ENCODE data around the gene DISP2. TPM values are rescaled to one million over a fixed set of nuclear protein-coding genes. Genes with fewer than 3 reads are reported as not detected.

DISP2 gene
- total RNA-seq, 1 donor from 2014 or later: 0.76 TPM

- H3K9me3 Mint-ChIP-seq: no peaks in the 10 kb centered on the region
- H3K4me3 Mint-ChIP-seq: no peak overlapping the region
- H3K4me1 Mint-ChIP-seq: peaks cover 2% of the 10 kb centered on the region
- H3K27ac Mint-ChIP-seq: no peak overlapping the region
- H3K27me3 Mint-ChIP-seq (ENCODE audit: low read depth): peaks cover 72% of the 10 kb centered on the region
- no peak for DNase-seq (ENCODE audit: low spot score in 2 of 2, unreplicated experiment in 2 of 2)
- no peaks in the 10 kb centered on the region for H3K36me3 Mint-ChIP-seq
- TF ChIP-seq, protein P1, sequence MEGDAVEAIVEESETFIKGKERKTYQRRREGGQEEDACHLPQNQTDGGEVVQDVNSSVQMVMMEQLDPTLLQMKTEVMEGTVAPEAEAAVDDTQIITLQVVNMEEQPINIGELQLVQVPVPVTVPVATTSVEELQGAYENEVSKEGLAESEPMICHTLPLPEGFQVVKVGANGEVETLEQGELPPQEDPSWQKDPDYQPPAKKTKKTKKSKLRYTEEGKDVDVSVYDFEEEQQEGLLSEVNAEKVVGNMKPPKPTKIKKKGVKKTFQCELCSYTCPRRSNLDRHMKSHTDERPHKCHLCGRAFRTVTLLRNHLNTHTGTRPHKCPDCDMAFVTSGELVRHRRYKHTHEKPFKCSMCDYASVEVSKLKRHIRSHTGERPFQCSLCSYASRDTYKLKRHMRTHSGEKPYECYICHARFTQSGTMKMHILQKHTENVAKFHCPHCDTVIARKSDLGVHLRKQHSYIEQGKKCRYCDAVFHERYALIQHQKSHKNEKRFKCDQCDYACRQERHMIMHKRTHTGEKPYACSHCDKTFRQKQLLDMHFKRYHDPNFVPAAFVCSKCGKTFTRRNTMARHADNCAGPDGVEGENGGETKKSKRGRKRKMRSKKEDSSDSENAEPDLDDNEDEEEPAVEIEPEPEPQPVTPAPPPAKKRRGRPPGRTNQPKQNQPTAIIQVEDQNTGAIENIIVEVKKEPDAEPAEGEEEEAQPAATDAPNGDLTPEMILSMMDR (IDR thresholded peaks at IDR 0.05; ENCODE audit: unreplicated experiment): no peak
Observed at GRCh38 chr15:40364251-40364650, 6.2 kb downstream of the DISP2 start.

GRCh38 chr15:40365016-40365415, 7.0 kb downstream of the DISP2 start:
- no peak for DNase-seq (ENCODE audit: low spot score in 2 of 2, unreplicated experiment in 2 of 2)
- Mint-ChIP-seq H3K27ac (no peak overlapping the region), H3K36me3 (no peaks in the 10 kb centered on the region), H3K9me3 (no peaks in the 10 kb centered on the region), H3K4me1 (peaks cover 2% of the 10 kb centered on the region), H3K4me3 (no peak overlapping the region), H3K27me3 (ENCODE audit: low read depth) (peaks cover 68% of the 10 kb centered on the region)
- TF ChIP-seq, protein P1 (IDR thresholded peaks at IDR 0.05; ENCODE audit: unreplicated experiment): no peak

DNA sequence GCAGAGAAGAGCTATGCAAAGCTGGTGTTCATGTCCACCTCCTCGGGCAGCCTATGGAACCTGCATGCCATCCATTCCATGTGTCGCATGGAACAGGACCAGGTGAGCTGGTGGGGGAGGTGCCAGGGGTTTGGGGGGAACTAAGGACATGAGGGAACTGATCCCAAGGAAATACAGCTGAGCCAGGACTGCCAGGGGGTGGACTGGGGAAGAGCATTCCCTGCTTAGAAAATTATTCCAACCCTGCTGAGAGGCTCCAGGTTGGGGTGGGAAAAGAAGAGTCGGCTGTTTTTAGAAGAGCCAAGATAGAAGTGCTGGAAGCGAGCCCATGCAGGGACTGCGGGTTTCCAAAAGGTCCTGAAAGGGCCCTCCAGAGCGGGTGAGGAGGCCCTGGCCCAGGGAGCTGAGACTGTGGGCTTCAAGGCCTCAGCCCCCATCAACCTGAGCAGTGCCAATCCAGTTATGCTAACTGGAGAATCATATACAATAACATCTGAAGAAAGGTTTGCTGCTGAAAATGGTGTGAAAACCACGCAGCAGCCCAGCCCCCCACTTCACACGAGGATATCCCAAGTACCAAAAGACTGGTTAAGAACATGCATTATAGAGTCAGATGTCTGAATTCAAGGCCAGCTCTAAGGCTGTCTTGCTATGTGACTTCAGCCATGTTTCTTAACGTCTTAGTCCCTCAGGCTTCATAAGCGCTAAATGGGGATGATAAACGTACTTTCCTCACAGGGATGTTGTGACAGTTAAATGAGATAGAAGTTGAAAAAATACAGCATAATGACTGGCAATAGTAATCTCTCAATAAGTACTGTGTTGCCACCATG, 7.8 kb downstream of the DISP2 start:
- no peak for DNase-seq (ENCODE audit: low spot score in 2 of 2, unreplicated experiment in 2 of 2)
- Mint-ChIP-seq H3K4me3 (no peak overlapping the region), H3K4me1 (peaks cover 2% of the 10 kb centered on the region), H3K9me3 (no peaks in the 10 kb centered on the region), H3K36me3 (no peaks in the 10 kb centered on the region), H3K27me3 (ENCODE audit: low read depth) (peaks cover 62% of the 10 kb centered on the region), H3K27ac (no peak overlapping the region)
- TF ChIP-seq, protein P1 (IDR thresholded peaks at IDR 0.05; ENCODE audit: unreplicated experiment): no peak

DNA sequence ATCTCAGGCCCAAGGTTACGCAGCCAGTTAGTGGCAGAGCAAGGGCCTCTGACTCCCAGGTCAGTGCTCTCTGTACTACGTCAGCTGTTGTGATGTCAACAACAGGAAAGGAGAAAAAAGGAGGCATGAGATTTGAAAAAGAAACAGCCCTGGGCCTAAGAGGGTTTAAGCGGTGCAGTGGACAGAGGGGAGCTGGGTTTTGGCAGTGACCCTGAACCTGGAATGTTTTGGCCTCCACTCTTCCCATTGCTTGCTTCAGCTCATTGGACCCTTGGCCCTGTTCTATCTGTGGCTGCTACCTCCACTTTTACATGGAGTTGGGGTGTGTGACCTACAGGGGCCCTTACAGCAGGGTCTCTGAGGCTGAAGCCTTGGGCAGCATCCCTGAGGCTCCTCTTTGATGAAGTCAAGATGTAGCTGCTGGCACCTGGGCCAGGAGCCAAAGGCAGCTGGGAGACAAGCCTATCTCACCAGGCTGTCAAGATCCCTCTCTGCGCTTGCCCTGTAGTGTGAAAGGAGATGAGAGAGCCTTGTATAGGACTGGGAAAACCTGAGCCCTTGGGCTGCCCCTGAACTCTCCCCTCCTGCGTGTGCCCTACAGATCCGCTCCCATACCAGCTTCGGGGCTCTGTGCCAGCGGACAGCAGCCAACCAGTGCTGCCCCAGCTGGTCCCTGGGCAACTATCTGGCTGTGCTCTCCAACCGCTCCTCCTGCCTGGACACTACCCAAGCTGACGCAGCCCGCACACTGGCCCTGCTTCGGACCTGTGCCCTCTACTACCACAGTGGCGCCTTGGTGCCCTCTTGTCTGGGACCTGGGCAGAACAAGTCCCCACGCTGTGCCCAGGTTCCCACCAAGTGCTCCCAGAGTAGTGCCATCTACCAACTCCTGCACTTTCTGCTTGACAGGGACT, 8.7 kb downstream of the DISP2 start:
- TF ChIP-seq, protein P1 (IDR thresholded peaks at IDR 0.05; ENCODE audit: unreplicated experiment): no peak
- H3K4me1 Mint-ChIP-seq: peaks cover 2% of the 10 kb centered on the region
- no peaks in the 10 kb centered on the region for H3K36me3 Mint-ChIP-seq
- H3K9me3 Mint-ChIP-seq: no peaks in the 10 kb centered on the region
- no peak overlapping the region for H3K27ac Mint-ChIP-seq
- no peak for DNase-seq (ENCODE audit: low spot score in 2 of 2, unreplicated experiment in 2 of 2)
- peaks cover 56% of the 10 kb centered on the region for H3K27me3 Mint-ChIP-seq (ENCODE audit: low read depth)
- no peak overlapping the region for H3K4me3 Mint-ChIP-seq

DNA sequence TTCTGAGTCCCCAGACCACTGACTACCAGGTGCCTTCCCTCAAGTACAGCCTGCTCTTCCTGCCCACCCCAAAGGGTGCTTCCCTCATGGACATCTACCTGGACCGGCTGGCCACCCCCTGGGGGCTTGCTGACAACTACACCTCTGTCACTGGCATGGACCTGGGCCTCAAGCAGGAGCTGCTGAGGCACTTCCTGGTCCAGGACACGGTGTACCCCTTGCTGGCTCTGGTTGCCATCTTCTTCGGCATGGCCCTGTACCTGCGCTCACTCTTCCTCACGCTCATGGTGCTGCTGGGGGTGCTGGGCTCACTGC, 9.3 kb downstream of the DISP2 start:
- no peak overlapping the region for H3K4me3 Mint-ChIP-seq
- TF ChIP-seq, protein P1 (IDR thresholded peaks at IDR 0.05; ENCODE audit: unreplicated experiment): no peak

More for the DNA sequence above, 9.3 kb downstream of the DISP2 start:
- no peaks in the 10 kb centered on the region for H3K9me3 Mint-ChIP-seq
- no peak for DNase-seq (ENCODE audit: low spot score in 2 of 2, unreplicated experiment in 2 of 2)
- no peak overlapping the region for H3K27ac Mint-ChIP-seq
- peaks cover 50% of the 10 kb centered on the region for H3K27me3 Mint-ChIP-seq (ENCODE audit: low read depth)
- H3K36me3 Mint-ChIP-seq: no peaks in the 10 kb centered on the region
- peaks cover 5% of the 10 kb centered on the region for H3K4me1 Mint-ChIP-seq
